Esophagus squamous epithelium (tissue), 4 donors: ENCODE results near the gene ARHGAP42.

ENCODE experiments used
- CTCF ChIP-seq, 6 experiments: fragments of 450-650 bp in 4 of 6; fragments of 200-600 bp in 2 of 6; sonication (generic) in 2 of 6; IDR thresholded peaks; one replicate each; pipeline ENCODE4 v1.5.1; 2016 to 2019; ENCODE audit warnings: antibody characterized with exemption in 6 of 6, mild to moderate bottlenecking in 4 of 6, moderate library complexity in 4 of 6
- POLR2A ChIP-seq, 4 donors: fragments of 450-650 bp; IDR thresholded peaks; one replicate each; pipeline ENCODE4 v1.6.1; 2017; ENCODE audit warnings: antibody characterized with exemption in 4 of 4, mild to moderate bottlenecking in 4 of 4, moderate library complexity in 3 of 4

DNA sequence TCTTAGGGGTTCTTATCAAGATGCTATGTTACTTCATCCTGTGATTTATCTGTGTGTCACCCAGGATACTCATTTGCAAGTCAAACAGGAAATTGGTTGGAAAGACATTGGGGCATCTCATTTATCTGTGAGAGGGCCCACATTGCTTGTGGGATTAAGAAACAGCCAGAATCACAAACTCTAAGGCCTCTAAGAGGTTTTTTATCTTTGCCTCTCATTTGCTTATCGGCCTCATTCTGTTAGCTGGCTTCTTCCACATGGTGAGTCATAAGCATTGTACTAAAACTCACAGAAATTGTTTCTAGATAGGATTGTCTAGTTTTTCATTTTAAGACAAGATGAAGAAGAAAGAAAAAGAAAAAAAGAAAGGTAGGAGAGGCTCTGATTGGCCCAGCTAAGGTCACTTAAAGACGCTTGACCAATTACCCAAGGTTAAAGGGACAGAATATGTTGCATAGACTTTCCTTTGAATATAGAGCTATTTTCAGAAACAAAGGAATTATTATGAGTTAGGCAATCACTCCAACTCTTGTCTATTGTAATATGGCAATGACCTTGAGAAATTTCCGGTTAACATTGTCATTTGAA, 121.9 kb downstream of the ARHGAP42 start:
- TF ChIP-seq CTCF (IDR thresholded peaks at IDR 0.05), result no peak
- TF ChIP-seq POLR2A (IDR thresholded peaks at IDR 0.05), result no peak
